ENCODE data around the gene PPP1R3F.

DNA sequence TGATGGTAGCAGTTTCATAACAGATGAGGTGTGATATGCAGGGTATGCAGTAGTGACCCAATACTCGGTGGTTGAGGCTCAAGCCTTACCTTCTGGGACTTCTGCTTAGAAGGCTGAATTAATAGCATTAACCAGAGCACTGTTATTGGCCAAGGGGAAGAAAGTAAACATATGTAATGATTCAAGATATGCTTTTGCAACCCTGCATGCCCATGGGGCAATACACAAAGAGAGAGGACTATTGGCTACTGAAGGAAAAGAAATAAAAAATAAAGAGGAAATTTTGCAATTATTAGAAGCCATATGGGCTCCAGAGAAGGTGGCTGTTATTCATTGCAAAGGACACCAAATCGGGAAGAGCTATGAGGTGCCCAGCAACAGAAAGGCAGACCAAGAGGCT lies 42.6 kb downstream of the PPP1R3F start:
- TF ChIP-seq, protein P1, sequence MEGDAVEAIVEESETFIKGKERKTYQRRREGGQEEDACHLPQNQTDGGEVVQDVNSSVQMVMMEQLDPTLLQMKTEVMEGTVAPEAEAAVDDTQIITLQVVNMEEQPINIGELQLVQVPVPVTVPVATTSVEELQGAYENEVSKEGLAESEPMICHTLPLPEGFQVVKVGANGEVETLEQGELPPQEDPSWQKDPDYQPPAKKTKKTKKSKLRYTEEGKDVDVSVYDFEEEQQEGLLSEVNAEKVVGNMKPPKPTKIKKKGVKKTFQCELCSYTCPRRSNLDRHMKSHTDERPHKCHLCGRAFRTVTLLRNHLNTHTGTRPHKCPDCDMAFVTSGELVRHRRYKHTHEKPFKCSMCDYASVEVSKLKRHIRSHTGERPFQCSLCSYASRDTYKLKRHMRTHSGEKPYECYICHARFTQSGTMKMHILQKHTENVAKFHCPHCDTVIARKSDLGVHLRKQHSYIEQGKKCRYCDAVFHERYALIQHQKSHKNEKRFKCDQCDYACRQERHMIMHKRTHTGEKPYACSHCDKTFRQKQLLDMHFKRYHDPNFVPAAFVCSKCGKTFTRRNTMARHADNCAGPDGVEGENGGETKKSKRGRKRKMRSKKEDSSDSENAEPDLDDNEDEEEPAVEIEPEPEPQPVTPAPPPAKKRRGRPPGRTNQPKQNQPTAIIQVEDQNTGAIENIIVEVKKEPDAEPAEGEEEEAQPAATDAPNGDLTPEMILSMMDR (IDR thresholded peaks at IDR 0.05), result no peak
- no peak for TF ChIP-seq POLR2A (IDR thresholded peaks at IDR 0.05)
